Esophagus squamous epithelium (tissue), 4 donors: ENCODE measurements around the gene GSG1.

Experiments used
- CTCF ChIP-seq, 6 experiments: fragments of 450-650 bp in 4 of 6; fragments of 200-600 bp in 2 of 6; sonication (generic) in 2 of 6; IDR thresholded peaks; one replicate each; pipeline ENCODE4 v1.5.1; 2016 to 2019; ENCODE audit warnings: antibody characterized with exemption in 6 of 6, mild to moderate bottlenecking in 4 of 6, moderate library complexity in 4 of 6
- POLR2A ChIP-seq, 4 donors: fragments of 450-650 bp; IDR thresholded peaks; one replicate each; pipeline ENCODE4 v1.6.1; 2017; ENCODE audit warnings: antibody characterized with exemption in 4 of 4, mild to moderate bottlenecking in 4 of 4, moderate library complexity in 3 of 4

DNA sequence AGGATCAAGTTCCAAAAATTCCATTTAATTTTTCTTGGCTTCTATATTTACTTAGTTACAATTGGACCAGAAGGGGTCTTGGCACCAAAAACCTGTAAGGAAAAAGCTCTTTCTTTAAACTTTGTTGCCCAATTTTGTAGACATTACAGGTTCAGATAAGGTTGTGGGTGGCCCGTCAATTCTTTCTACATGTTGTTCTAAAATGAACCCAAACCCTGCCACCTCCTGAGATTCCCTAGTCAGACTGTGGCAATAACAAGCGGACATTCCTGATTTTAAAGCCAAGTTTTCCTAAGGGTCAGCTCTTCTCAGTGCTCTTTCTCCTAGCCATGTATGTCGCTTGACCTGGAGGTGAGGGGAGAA is 45.0 kb upstream of the GSG1 start:
- TF ChIP-seq CTCF (IDR thresholded peaks at IDR 0.05) (no peak), POLR2A (IDR thresholded peaks at IDR 0.05) (no peak)
